Jurkat, Clone E6-1 (cell line): Measurements from ENCODE around the gene COL18A1.
"Not testable (repeated sequence)": the region's sequence is repeated elsewhere in the genome, so short reads cannot be mapped to it uniquely, and the experiment has no call there.

Source experiments
- DNase-seq: peaks from one replicate; pipeline ENCODE4 v3.0.0-alpha.2; 2011; ENCODE audit warnings: low read depth, low spot score
- H3K4me3 ChIP-seq: 2 replicates; pipeline ENCODE4 v1.5.1; 2011; ENCODE audit warnings: mild to moderate bottlenecking, low read length, control low read depth, moderate library complexity

Gene COL18A1

GRCh38 chr21:45493401-45494001 lies 88.5 kb downstream of the COL18A1 start:
- DNase-seq, result no peak
- no peak overlapping the region for H3K4me3 ChIP-seq

GRCh38 chr21:45494135-45494850 lies 89.3 kb downstream of the COL18A1 start:
- H3K4me3 ChIP-seq, result no peak overlapping the region
- no peak for DNase-seq

GRCh38 chr21:45494851-45495680 lies 90.1 kb downstream of the COL18A1 start:
- H3K4me3 ChIP-seq, result no peak overlapping the region
- DNase-seq, result no peak

GRCh38 chr21:45496151-45496967 lies 91.4 kb downstream of the COL18A1 start:
- no peak for DNase-seq

GRCh38 chr21:45496968-45497845 lies 92.2 kb downstream of the COL18A1 start:
- DNase-seq, result no peak
- no peak overlapping the region for H3K4me3 ChIP-seq

More at GRCh38 chr21:45496151-45496967, 91.4 kb downstream of the COL18A1 start:
- H3K4me3 ChIP-seq, result no peak overlapping the region

- no peak overlapping the region for H3K4me3 ChIP-seq
- no peak for DNase-seq
These were observed 93.1 kb downstream of the COL18A1 start for GRCh38 chr21:45497846-45498645.

- H3K4me3 ChIP-seq, result no peak overlapping the region
- no peak for DNase-seq
These were observed 93.7 kb downstream of the COL18A1 start for GRCh38 chr21:45498646-45499000.

GRCh38 chr21:45499201-45499750 lies 94.3 kb downstream of the COL18A1 start:
- DNase-seq, result no peak
- H3K4me3 ChIP-seq, result no peak overlapping the region

GRCh38 chr21:45499970-45500577 lies 95.1 kb downstream of the COL18A1 start:
- no peak for DNase-seq
- H3K4me3 ChIP-seq, result no peak overlapping the region

- not testable (repeated sequence) for H3K4me3 ChIP-seq, DNase-seq
These were observed 96.4 kb downstream of the COL18A1 start for GRCh38 chr21:45501081-45502005.

GRCh38 chr21:45502006-45502345 lies 97.0 kb downstream of the COL18A1 start:
- no peak for DNase-seq
- no peak overlapping the region for H3K4me3 ChIP-seq

GRCh38 chr21:45502600-45502999 lies 97.6 kb downstream of the COL18A1 start:
- DNase-seq, result no peak
- H3K4me3 ChIP-seq, result no peak overlapping the region

GRCh38 chr21:45503226-45503625 lies 98.3 kb downstream of the COL18A1 start:
- H3K4me3 ChIP-seq, DNase-seq: not testable (repeated sequence)

- H3K4me3 ChIP-seq, result no peak overlapping the region
- DNase-seq, result no peak
These were observed 99.1 kb downstream of the COL18A1 start for GRCh38 chr21:45504021-45504515.

GRCh38 chr21:45504516-45505415 lies 99.8 kb downstream of the COL18A1 start:
- no peak overlapping the region for H3K4me3 ChIP-seq
- DNase-seq, result no peak
